Measurements from ENCODE around the gene FNDC8. TPM values are rescaled to one million over a fixed set of nuclear protein-coding genes. Genes with fewer than 3 reads are reported as not detected.

The FNDC8 gene
- total and polyA plus RNA-seq, 11 donors: not detected

DNA sequence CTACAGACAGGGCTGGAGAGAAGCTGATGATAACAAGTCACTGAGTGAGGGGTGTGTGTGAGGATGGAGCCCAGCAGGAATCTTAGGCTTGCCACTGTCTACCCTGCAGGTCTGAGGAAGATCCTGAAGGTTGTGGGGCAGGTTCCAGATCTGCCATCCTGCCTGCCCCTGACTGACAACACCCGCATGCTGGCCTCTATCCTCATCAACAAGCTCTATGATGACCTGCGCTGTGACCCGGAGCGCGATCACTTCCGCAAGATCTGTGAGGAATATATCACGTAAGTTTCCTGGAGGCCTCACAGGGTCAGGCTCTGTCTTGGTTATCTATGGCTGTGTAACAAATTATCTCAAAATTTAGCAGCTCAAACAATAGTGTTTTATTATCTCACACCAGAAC lies 42.5 kb downstream of the FNDC8 start:
- no peak for ATAC-seq
- no peaks in the 10 kb centered on the region for H3K9me3 ChIP-seq
- no peak for TF ChIP-seq POLR2A (IDR thresholded peaks at IDR 0.05)
- DNase-seq: no peak
- no peak overlapping the region for H3K27ac ChIP-seq
- intact Hi-C loops (cut with DNase I): loop anchor here in 2 of 10 donors (10.0 kb wide), 1 partner anchor 581 kb away; no protein-coding TSS in a partner anchor
- no peaks in the 10 kb centered on the region for H3K27me3 ChIP-seq
- no peak overlapping the region for H3K4me3 ChIP-seq
- H3K36me3 ChIP-seq: peaks cover 0 to 83% (median 26%) of the 10 kb centered on the region in 9 donors
- 90 to 93% (median 93%) methylated on average over 5 to 7 of the region's 7 CpGs for WGBS, 4 donors
- H3K4me1 ChIP-seq: peaks cover 0 to 17% (median 0%) of the 10 kb centered on the region in 12 donors

DNA sequence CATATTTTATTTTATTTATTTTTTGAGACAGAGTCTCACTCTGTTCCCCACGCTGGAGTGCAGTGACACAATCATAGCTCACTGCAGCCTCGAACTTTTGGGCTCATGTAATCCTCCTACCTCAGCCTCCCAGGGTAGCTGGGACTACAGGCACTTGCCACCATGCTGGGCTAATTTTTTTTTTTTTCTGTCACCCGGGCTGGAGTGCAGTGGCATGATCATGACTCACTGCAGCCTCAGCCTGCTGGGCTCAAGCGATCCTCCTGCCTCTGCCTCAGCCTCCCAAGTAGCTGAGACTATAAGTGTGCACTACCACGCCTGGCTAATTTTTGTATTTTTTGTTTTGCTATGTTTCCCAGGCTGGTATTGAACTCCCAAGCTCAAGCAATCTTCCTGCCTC lies 43.3 kb downstream of the FNDC8 start:
- peaks cover 0 to 17% (median 0%) of the 10 kb centered on the region in 12 donors for H3K4me1 ChIP-seq
- no peak for DNase-seq
- intact Hi-C loops (cut with DNase I): loop anchor here in 4 of 10 donors (5.0 to 10.0 kb wide), 4 partner anchors 363 to 580 kb away; partner anchors contain the start of gene SLFN12L (in 1 of the 4)
- no peak overlapping the region for H3K27ac ChIP-seq
- ATAC-seq: no peak
- H3K27me3 ChIP-seq: no peaks in the 10 kb centered on the region
- H3K9me3 ChIP-seq: no peaks in the 10 kb centered on the region
- TF ChIP-seq, protein P1, sequence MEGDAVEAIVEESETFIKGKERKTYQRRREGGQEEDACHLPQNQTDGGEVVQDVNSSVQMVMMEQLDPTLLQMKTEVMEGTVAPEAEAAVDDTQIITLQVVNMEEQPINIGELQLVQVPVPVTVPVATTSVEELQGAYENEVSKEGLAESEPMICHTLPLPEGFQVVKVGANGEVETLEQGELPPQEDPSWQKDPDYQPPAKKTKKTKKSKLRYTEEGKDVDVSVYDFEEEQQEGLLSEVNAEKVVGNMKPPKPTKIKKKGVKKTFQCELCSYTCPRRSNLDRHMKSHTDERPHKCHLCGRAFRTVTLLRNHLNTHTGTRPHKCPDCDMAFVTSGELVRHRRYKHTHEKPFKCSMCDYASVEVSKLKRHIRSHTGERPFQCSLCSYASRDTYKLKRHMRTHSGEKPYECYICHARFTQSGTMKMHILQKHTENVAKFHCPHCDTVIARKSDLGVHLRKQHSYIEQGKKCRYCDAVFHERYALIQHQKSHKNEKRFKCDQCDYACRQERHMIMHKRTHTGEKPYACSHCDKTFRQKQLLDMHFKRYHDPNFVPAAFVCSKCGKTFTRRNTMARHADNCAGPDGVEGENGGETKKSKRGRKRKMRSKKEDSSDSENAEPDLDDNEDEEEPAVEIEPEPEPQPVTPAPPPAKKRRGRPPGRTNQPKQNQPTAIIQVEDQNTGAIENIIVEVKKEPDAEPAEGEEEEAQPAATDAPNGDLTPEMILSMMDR (IDR thresholded peaks at IDR 0.05): no peak
- no peak for TF ChIP-seq POLR2A (IDR thresholded peaks at IDR 0.05)
- WGBS, 4 donors: 70 to 86% (median 74%) methylated on average over 5 of the region's 5 CpGs
- H3K36me3 ChIP-seq: peaks cover 0 to 83% (median 20%) of the 10 kb centered on the region in 9 donors
- no peak overlapping the region for H3K4me3 ChIP-seq

DNA sequence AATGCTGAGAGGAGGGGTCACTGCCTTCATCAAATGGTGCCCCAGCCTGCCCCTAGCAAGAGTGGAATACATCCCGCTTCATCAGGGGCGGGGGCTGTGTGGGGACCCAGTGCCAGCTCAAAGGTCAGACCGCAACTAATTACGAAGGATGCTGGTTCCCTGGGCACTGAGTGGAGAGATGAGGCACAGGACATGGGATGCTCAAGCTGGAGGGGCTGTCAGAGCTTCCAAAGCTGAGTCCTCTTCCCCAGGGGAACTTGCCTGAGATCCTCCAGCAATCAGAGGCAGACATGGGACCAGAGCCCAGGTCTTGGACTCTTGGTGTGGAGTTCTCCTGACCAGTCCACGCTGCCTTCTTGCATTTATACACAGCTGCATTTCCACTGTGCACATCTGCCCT lies 45.1 kb downstream of the FNDC8 start:
- TF ChIP-seq, protein P1 (IDR thresholded peaks at IDR 0.05): no peak
- no peak for TF ChIP-seq POLR2A (IDR thresholded peaks at IDR 0.05)
- Histone ChIP-seq H3K4me1 (peaks cover 0 to 14% (median 0%) of the 10 kb centered on the region in 12 donors), H3K27me3 (no peaks in the 10 kb centered on the region), H3K9me3 (no peaks in the 10 kb centered on the region), H3K36me3 (peaks cover 0 to 83% (median 15%) of the 10 kb centered on the region in 9 donors), H3K4me3 (no peak overlapping the region), H3K27ac (no peak overlapping the region)
- intact Hi-C loops (cut with DNase I): loop anchor here in 4 of 10 donors (5.0 to 10.0 kb wide), 4 partner anchors 361 to 578 kb away; partner anchors contain the start of gene SLFN12L (in 1 of the 4)
- DNase-seq (no peak), ATAC-seq (no peak)
- 74 to 88% (median 84%) methylated on average over 5 of the region's 5 CpGs for WGBS, 4 donors

DNA sequence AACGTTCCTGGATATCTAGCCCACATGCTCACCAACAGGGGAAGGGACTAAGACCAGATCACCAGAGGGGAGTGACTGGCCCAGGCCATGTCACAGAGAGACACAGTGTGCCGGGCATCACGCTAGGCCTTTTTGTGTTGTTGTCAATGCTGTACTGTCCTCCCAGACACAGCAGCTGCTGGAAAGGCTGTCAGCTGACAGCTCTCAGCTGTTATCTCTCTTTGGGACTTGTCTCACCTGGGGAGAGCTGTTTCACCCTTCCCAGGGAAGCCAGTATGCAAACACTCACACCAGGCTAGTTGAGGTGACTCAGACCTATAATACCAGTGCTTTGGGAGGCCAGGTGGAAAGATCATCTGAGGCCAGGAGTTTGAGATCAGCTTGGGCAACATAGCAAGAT lies 45.6 kb downstream of the FNDC8 start:
- H3K4me3 ChIP-seq: no peak overlapping the region
- intact Hi-C loops (cut with DNase I): loop anchor here in 4 of 10 donors (5.0 to 10.0 kb wide), 4 partner anchors 360 to 578 kb away; partner anchors contain the start of gene SLFN12L (in 1 of the 4)
- peaks cover 0 to 14% (median 0%) of the 10 kb centered on the region in 12 donors for H3K4me1 ChIP-seq
- WGBS, 4 donors: 17 to 51% (median 33%) methylated on average over 1 to 3 of the region's 3 CpGs
- H3K27me3 ChIP-seq: no peaks in the 10 kb centered on the region
- DNase-seq: no peak
- H3K9me3 ChIP-seq: no peaks in the 10 kb centered on the region
- peaks cover 0 to 81% (median 16%) of the 10 kb centered on the region in 9 donors for H3K36me3 ChIP-seq
- no peak for ATAC-seq
- no peak overlapping the region for H3K27ac ChIP-seq
- TF ChIP-seq, protein P1 (IDR thresholded peaks at IDR 0.05): no peak

All from heart left ventricle (tissue), 16 donors.